K562 treated with DMSO at 1 percent for 24 hours (cell line): ENCODE results near the gene KLHL17. TPM values are rescaled to one million over a fixed set of nuclear protein-coding genes. Genes with fewer than 3 reads are reported as not detected.

Experiments used
- total RNA-seq: library from RNA; unstranded; fragments of 300-600 nt; gene quantifications from 2 replicates; pipeline ENCODE4 v1.2.3, GENCODE V29; 2022; ENCODE audit warnings: low read depth; ENCODE audit not compliant: insufficient read depth

KLHL17 gene
- total RNA-seq, result 15.8 and 20.6 TPM in 2 replicates

DNA sequence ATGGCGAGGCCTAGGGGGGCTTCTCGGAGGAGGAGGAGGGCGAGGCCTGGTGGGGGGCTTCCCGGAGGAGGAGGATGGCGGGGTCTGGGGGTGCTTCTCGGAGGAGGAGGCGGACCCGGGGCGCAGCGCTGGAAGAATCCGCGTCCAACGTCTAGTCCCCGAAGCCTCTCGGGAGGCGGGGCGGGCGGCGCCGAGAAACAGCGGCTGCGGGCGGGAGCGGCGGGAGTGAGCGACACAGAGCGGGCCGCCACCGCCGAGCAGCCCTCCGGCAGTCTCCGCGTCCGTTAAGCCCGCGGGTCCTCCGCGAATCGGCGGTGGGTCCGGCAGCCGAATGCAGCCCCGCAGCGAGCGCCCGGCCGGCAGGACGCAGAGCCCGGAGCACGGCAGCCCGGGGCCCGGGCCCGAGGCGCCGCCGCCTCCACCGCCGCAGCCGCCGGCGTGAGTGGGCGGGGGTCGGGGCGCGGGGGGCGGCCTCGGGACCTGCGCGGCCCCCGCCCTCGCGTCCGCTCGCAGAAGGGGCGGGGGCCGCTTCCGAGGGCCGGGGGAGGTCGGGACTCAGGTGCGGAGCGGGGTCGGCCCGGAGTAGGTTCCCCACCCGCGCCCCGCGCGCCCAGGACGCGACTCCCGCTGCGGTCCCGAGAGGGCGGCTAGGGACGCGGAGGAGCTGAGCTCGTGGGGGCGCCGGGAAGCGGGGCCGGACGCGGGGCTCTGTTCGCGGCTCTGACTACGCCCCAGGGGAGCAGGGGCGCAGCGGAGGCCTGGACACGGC lies at the start of gene KLHL17:
KLHL17 (plus strand) TSS at position 222 of the 769 bp plus-strand sequence; CDS start at position 332, 110 bp downstream.

DNA sequence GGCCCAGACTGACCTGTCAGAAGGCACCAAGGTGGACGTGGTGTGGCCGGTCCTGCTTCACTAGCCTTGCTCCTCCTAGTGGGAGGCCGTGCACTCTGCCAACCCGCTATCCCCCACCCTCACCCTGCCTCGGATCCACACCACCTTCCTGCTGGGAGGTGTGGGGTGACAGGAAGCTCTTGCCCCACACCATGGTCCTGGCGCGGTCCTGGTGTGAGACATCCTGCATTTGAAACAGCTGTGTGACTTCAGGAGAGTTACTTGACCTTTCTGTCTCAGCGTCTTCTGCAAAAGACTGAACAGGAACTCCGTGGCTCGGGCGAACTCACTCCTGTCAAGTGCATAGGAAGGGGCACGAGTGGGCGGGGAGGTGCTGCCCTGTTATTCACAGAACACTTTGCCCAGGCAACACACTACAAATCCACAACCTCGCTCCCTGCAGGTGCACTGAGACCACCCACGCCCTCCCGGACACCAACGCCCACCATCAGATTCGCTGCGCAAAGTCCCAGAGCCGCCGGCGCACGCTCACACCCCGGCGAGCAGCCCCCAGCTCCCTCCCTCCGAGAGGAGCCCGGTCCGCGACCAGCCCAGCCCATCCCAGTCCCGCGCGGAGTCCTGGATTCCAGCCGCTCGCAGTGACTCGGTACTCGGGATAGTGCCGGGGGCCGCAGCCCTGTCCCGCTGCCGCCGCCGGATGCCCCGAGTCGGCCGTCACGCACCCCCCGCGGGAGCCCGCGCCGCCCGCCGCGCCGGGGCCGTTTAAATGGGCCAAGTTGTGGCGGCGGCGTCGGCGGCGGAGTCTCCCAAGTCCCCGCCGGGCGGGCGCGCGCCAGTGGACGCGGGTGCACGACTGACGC lies 37.0 kb upstream of the KLHL17 start, which contains the start of gene SAMD11:
SAMD11 (plus strand) TSS at position 793 of the 860 bp plus-strand sequence. CDS start 509 bp downstream, outside the sequence.

DNA sequence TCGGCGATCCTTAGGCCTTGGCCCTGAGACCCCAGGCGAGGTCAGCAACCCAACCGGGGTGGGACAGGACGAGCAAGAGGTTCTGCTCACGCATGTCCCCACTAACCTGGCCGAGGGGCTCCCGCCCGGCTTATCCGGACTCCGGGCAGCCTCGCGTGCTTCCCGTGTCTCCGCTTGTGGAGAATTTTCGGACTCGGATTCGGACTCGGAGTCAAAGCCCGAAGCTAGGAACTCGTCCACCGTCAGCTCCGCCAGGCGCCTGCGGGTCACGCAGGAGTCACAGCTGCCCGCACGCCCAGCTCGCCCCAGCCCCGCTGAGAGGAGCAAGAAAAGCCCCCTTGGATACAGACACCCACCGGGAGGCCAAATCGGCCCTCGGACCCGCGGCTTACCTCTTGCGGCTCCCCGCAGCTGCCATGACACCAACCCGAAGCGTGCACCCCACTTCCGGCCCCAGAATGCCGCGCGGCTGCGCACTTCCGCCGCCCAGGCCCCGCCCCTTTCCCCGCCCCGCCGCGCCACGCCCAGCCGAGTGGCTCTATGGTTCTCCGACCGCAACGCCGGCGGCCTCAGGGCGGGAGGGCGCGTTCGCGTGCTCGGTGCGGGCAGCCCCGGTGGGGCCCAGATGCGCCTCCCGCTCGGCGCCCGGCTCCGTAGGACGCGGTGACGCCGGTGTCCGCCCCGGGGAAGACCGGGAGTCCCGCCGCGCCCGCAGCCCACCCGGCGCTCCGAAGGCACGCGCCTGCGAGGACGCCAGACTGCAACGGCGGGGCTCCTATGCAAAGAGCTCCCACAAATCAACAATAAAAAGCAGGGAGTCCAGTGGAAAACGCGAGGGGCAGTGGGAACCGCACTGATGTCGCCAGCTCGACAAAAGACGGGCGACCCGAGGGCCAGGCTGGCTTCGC lies 1.3 kb upstream of the KLHL17 start, which contains the start of gene NOC2L:
NOC2L (minus strand) TSS at position 434 of the 908 bp plus-strand sequence; CDS start at position 418, 16 bp downstream.

DNA sequence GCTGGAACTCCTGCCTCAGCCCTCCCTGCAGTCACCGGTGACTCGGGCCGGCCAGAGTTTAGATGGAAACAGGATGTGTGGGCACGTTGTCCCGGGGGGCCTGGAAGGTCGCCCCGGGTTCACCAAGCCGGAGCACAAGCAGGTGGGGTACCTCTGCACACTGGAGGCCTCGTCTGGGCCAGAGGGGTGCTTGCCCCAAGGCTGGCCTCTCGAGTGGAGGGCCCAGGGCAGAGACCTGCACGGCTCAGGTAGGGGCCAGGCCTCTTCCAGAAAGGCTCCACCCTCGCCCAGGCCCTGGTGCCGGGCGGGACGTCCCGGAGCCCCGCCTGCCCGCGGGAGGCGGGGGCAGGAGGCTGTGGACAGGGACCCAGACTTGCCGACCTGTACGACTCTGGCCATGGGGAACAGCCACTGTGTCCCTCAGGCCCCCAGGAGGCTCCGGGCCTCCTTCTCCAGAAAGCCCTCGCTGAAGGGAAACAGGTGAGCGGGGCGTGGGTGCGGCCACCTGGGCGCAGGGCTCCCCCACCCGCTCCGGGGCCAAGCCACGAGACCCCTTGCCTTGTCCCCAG lies 5.8 kb downstream of the KLHL17 start, which contains the start of gene PLEKHN1:
PLEKHN1 (plus strand) TSS at position 348 of the 569 bp plus-strand sequence; CDS start at position 398, 50 bp downstream.

DNA sequence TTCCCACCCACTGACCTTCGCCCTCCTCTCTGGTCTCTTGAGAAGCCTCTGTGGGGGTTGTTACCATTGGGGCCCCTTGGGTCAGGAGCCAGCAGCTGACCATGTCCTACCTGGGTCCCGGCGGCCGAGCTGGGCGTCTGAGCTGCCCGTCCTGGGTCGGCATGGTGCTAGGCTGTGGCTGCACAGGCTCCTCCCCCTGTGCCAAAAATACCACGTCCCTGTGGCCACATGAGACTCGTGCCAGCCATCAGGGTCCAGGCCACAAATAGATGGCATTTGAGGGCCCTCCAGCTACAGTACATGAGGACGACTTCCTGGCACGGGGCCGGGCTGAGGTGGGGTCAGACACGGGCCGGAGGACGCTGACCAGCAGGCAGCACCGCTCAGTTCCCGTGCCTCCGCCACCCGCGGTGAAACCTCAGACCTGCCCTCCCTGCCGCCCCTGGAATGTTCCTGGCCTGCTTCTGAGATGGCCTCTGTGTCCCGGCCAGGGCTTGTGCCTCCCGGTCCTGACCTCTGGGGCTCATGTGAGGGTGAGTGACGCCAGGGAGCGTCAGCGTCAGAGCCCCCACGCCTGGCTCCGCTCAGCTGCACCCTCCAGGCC lies 21.7 kb downstream of the KLHL17 start, which contains the start of gene PERM1:
PERM1 (minus strand) TSS at position 139 of the 604 bp plus-strand sequence. CDS start 1,064 bp downstream, outside the sequence.

DNA sequence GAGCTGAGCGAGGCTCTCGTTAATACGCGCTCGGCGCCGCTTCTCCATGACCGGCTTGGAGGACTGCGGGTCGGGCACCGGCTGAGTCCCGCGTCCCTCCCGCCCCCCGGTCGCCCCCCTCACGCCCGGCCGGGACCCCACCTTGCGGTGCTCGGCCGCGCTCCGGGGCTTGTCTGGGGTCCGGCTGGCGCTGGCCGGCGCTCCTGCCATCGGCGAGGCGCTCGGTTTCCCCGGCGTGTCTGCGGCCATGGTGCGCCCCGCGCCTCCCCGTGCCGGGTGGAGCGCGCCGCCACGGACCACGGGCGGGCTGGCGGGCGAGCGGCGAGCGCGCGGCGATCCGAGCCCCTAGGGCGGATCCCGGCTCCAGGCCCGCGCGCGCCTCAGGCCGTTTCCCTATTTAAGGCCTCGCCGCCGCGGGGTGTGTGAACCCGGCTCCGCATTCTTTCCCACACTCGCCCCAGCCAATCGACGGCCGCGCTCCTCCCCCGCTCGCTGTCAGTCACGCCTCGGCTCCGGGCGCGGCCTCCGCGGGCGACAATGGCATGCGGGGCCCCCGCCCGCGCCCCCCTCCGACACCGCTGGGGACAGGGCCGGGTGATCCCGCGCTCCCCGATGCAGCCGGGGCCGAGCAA lies 39.5 kb downstream of the KLHL17 start, which contains the start of gene HES4:
HES4 (minus strand) TSS at position 373 of the 632 bp plus-strand sequence; CDS start at position 249, 124 bp downstream.

DNA sequence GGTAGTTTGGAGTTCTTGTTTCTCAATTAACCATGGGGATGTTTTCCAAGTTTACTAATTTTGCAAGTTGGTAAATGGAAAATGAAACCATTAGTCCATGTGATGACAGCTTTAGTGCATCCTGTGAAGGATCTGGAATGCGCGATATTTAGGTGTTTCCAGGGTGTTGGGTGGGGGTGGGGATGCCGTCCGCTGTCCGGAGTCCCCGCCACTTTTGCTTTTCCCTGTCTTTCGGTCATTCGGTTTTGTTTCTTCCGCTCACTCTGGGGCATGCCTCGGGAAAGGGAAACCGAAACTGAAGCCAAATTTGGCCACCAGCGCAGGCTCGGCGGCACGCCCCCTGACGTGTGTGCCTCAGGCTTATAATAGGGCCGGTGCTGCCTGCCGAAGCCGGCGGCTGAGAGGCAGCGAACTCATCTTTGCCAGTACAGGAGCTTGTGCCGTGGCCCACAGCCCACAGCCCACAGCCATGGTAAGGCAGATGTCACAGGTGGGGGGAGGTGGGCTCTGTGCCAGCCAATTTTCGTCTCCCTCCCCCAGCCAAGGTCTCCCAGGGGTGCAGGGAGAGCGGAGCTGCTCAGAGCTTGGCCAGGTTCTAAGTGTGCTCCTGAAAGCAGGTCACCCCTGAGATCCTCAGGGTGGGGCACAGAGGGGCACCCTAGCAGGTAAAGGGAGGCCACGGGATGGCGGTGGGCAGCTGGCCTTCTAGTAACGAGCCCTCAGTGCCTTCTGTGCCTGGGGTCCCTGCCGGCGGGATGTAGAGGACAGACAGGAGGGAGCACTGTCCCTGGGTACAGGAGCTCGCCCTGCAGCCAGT lies 52.9 kb downstream of the KLHL17 start, which contains the start of gene ISG15:
ISG15 (plus strand) TSS at position 393 of the 817 bp plus-strand sequence; CDS start at position 470, 77 bp downstream.

Other genes starting within 250 kb of the KLHL17 start
- 20.5 and 21.7 TPM in 2 replicates for gene SAMD11, start 36.7 kb upstream of the KLHL17 start, total RNA-seq
- 177 and 179 TPM in 2 replicates for gene NOC2L, start 1.3 kb upstream of the KLHL17 start, total RNA-seq
- gene PLEKHN1, start 5.9 kb downstream of the KLHL17 start, total RNA-seq, result 0.25 and 0.73 TPM in 2 replicates
- 0.34 TPM in 1 of 2 replicates, not detected in the other for gene PERM1, start 21.5 kb downstream of the KLHL17 start, total RNA-seq
- 27.9 and 28.9 TPM in 2 replicates for gene HES4, start 39.5 kb downstream of the KLHL17 start, total RNA-seq
- 110 and 141 TPM in 2 replicates for gene ISG15, start 52.9 kb downstream of the KLHL17 start, total RNA-seq
- 83.0 and 97.6 TPM in 2 replicates for gene AGRN, start 59.5 kb downstream of the KLHL17 start, total RNA-seq
- not detected in 2 replicates for gene RNF223, start 113.7 kb downstream of the KLHL17 start, total RNA-seq
- gene C1orf159, start 155.5 kb downstream of the KLHL17 start, total RNA-seq, result 20.6 and 26.3 TPM in 2 replicates
- not detected in 2 replicates for gene TTLL10, start 213.3 kb downstream of the KLHL17 start, total RNA-seq
- not detected in 2 replicates for gene TNFRSF18, start 246.0 kb downstream of the KLHL17 start, total RNA-seq